NCI-H2196 treated with DMSO at 0.1 percent for 48 hours (cell line): ENCODE measurements around the gene RBM26.
"Not testable (repeated sequence)": the region's sequence is repeated elsewhere in the genome, so short reads cannot be mapped to it uniquely, and the experiment has no call there.

Experiments
- DNase-seq: peaks from one replicate; lab custom pipeline; 2025; ENCODE audit not compliant: unreplicated experiment; lab: John Stamatoyannopoulos, UW

The RBM26 gene

DNA sequence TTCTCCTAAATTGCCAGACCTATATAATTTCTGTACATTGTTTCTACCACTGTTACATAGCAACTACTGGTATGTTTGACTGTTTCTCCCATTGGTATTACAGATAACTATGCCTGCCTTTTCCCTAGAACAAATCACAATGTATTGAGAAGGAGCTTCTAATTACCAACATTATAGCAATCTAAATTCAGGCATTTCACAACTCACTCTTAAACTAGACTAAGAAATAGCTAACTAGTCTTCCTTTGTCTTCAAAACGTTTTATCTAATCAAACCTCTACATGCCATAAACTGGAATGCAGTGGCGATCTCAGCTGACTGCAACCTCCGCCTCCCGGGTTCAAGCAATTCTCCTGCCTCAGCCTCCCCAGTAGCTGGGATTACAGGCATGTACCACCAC lies 18.2 kb downstream of the RBM26 start:
- no peak for DNase-seq

DNA sequence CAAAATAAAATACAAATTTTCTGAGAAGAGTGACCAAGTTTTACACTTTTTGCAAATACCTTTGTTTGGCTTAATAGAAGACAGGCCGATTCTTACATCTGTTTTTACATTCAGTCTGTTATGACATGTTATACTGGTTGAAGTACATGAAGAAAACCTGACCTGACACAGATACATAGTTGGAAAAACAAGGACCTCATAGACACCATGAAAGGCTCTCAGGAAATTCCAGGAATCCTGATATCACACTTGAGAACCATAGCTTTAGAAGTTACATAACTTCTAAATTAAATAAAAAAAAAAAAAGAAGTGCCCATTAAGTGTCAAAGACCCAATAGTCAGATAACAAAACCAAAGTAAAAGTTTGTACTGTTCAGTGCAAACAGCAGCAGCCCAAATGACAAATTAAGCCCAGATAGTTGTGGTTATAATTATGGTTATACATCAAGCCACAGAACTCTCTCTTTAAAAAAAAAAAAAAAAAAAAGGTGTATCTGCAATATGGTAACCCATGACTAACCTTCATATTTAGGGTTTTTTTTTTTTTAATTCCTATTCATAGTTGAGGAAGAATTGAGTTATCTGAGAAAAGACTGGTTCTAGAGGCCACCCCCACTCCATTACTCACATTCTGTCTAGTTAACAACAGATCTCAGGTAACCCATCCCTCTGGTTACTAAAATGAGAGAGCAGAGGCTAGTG lies 19.8 kb downstream of the RBM26 start:
- no peak for DNase-seq

DNA sequence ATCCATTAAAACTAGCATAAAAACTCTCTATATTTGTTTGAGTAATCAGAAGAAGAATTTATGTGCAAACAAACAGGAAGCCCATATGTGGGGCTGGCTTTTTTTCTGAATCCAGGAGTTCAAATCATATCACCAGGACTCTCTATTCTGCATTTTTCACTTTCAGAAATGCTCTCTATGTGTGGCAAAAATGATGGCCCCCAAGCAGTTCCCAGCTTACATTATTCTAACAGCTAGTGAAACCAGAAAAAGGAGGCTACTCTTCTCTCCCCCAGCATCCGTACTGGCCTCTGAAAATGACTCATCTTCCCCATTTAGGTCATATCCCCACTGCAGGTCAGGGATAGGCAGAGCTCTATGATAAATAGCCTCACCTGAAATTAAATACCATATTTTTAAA lies 20.4 kb downstream of the RBM26 start:
- no peak for DNase-seq

DNA sequence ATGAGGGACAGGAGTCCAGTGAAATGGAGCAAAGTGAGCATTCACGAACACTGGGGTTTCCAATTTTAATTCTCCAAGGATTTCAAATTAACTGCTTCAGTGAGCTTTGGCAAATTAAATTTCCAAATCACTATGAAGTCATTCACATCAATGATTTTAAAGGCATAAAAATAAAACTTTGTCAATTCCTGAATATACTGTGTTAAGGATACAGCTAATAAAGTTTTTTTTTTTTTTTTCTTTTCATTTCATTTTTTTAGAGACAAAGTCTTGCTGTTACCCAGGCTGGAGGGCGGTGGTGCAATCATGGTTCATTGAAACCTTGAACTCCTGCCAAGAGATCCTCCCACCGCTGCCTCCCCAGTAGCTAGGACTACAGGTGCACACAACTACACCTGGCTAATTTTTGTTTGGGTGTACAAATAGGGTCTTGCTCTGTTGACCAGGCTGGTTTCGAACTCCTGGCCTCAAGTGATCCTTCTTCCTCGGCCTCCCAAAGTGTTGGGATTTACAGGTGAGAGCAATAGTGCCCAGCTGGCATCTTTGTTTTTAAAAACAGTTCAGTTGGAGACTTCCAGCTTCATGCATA lies 21.9 kb downstream of the RBM26 start:
- no peak for DNase-seq

DNA sequence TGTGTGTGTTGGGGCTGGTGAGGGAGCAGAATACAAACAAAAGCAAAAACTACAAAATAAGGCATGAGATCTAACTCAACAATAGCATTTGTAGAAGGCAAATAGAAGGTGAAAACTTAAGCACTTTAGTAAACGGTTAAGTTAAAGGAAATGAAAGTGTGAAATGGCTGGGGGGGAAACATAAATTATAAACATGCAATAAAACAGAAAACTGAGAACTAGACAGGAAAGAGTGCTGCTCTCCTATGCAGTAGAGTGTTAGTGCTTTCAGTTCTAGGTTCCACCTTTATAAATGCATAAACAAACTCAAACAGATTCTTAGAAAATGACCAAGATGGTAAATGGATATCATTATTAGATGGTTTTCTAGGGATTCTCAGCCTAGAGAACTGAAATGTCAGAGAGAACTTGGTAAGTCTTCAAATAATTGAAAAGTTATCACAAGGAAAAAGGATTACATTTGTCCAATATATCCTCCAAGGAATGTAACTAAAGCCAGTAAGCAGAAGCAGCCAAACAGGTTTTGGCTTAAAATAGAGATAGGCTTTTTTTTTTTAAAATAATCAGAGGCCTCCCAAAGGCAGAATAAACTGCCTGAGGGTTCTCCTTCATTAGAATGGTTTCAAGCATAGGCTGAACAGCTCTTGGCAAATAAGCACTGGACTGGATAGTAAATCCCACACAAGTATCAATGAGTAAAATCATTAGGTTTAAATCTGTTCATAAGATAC lies 23.3 kb downstream of the RBM26 start:
- no peak for DNase-seq

DNA sequence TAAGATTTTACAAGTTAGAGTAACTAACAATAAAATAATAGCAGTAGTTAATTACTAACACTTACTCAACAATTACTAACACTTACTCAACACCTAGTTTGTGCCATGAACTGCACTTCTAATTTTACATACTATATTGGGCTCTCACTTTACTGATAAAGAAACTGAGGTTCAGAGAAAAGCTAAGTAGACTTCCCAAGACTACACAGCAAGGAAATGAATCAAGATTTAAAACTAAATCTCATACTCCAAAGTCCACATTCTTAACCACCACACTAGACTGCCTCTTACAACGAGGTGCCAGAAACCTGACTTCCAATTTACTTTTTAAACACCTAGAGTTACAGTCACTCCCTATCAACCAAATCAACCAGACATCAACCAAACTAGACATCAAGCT lies 25.1 kb downstream of the RBM26 start:
- no peak for DNase-seq

DNA sequence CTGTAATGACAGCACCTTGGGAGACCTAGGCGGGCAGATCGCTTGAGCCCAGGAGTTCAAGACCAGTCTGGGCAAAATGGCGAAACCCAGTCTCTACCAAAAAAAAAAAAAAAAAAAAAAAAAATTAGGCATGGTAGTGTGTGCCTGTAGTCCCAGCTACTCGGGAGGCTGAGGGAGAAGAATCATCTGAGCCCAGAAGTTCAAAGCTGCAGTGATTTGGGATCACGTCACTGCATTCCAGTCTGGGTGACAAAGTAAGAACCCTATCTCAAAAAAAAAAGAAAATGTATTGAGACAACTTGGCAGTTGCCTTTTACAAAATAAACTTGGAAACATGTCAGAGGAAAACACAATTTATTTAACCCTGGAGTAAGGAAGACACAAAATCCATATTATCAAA lies 26.8 kb downstream of the RBM26 start:
- DNase-seq: no peak

DNA sequence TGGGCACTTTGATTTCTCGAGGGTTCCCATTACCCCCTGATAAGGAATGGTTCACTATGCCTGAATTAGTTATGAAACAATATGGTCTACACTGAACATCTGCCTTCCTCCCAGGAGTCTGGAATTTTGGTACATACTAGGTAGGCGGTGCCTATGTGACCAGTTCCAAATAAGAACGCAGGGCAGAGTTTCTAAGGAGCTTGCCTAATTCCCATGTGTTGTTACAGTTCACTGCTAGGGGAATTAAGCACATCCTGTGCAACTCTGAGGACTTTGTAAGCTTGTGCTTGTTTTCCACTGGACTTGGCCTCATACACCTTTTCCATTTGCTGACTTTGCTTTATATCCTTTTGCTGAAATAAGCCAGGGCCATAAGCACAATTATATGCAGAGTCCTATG lies 29.2 kb downstream of the RBM26 start:
- DNase-seq: no peak

DNA sequence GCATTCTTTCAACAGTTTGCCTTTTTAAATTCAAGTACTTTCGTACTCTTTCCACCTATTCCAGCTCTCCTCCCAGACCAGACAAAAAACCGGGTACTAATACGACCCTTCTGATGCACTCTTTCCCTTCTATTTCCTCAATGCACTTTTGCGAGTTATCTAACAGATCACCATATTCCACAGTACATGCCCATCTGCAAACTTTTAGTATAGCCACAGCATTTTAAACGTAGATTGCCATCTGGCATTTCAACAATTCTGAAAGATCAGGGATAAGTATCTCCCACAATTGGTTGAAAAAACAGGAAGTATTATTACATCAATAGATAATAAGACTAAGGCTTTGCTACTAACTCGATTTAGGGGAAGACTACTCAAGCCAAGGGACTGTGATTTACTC lies 31.5 kb downstream of the RBM26 start:
- no peak for DNase-seq

DNA sequence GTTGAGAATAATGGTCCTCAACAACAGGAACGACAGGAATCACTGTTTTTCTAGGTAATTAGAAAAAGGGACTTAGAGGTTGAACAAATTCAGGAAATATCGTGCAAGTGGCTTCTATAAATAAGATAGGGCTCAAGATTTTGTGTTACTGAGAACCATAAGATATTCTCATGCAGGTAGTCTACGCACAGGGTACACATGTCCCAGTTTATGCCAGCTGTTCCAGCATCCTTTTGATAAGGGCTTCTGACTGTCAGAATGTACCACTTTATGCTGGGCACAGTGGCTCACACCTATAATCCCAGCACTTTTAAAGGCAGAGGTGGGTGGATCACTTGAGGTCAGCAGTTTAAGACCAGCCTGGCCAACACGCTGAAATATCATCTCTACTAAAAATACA lies 32.1 kb downstream of the RBM26 start:
- no peak for DNase-seq

DNA sequence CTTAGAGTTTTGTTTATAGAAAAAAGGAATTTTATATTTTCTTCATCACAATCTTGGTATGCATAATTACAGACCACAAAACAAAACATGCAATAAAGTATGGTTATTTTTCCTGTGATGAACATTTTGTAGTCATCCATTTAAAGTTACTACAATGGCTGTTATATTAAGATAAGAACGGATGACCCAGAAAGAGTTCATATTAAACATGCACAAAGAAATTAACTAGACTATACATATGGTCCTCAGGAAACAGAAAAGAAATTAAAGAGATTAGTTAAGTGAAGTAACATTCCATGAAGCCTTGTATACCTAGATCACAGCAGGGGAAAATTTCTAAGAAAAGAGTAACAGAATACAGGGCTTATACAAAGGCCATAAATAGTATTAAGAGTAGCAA lies 36.8 kb downstream of the RBM26 start:
- DNase-seq: no peak

DNA sequence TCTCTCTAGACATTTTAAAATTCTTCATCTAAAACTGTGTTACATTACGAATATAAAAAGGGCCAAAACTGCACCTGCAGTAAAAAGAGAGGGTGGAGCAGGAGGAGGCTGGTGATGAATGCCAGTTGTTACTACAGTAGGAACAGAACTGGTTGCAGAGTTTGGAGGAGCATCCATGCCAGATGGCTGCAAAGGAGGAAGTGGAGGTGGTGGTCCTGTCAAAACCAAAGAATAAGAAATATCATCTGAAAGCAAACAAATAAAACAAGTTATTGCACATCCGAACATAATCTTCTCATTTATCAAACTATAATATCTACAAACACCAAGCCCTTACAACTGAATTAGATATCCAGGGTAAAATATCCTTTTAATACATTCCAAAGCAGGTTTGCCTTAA lies 40.1 kb downstream of the RBM26 start:
- DNase-seq: no peak

DNA sequence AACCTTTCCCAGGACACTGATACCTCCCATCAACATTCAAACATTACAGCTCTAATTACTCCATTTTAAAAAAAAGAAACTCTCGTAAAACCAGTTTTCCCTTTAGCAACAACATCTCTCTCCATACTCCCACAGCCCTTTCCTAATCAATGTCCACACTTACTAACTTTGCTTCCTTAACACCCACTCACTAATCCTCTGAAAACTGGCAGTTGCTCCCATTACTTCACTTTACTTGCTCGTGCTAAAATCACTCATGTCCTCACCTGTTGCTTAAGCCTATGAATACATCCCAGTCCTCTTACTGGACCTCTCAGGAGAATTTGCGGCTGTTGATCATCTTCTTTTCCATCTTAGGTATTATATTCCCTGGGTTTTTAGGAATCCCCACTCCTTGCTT lies 44.8 kb downstream of the RBM26 start:
- no peak for DNase-seq

DNA sequence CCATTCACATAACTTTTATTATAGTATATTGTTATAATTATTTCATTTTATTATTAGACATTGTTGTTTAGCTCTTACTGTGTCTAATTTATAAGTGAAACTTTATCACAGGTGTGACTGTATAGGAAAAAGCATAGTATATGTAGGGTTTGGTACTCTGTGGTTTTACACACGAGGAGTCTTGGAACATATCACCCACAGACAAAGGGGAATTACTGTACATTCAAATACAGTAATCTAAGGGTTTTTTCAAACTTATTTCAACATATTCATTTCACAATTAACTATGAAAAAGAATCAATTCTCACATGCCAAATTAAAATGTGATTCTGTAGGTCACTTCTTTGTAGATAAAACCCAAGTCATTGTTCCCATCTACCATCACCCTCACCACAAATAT lies 46.0 kb downstream of the RBM26 start:
- no peak for DNase-seq

DNA sequence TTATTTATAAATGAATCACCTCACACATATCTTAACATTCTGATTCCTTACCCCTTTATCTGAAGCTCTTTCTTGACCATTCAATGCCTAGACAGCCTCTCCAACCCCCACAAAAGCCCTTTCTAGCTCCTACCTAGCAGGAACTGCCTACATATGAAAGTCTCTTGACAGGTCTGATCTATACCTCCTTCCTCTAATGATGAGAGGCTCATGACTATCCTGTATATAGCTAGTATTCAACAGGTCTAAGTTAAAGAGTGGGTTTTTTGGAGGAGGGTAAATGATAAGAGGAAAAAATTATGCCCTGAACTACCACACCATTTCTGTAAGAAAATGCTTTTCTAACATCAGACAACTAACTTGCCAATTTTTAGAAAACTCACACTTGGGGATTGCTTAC lies 47.0 kb downstream of the RBM26 start:
- no peak for DNase-seq

DNA sequence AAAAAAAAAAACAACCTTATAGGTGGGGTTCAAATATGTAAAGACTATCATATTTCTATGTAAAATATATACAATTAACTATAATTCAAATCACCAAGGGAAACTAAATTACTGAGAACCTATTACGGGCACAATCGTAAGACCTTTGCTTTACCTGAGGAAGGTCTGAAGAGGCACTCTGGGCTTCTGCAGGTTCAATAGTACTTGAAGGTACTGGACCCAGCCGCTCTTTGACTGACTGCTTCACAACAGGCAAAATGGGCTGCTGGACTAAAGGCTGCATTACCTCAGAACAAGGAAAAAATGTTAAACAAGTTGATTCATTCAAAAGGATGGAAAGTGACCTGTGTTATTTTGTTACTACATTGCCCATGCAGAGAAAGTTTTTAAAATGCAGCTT lies 51.8 kb downstream of the RBM26 start:
- no peak for DNase-seq

DNA sequence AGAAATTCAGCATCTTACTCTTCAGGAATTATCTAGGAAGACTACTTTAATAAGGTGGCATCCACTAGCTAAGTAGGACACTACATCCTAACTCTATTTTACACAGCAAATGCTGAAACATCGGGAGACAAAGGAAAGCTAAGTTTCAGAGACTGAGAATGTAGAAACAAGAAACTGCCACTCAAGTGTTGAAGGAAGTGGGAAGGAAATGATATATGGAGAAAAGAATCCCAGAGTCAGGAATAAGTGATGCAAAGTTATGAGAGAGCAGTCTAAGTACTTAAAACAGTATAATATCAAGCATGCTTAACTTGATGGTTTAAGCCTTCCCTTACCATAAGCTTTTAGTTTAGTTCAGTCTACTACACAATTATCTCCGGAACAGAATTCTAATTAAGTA lies 52.4 kb downstream of the RBM26 start:
- DNase-seq: no peak

DNA sequence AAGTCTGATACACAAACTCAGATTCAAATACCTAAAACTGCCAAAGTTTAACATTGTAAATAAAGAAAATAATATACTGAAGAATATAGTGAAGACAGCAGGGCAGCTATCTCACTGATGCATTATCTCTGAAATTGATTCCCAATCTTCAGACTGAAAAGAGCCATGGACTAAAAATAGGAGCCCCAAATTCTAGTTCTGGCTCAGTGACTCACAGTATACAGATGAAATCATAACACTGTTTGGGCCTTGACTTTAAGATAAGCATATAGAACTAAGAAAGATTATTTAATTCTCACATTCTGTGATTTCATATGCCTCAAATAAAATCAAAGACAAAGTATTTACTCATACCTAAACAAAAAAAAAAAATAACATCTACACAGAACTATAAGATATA lies 53.9 kb downstream of the RBM26 start:
- DNase-seq: no peak

DNA sequence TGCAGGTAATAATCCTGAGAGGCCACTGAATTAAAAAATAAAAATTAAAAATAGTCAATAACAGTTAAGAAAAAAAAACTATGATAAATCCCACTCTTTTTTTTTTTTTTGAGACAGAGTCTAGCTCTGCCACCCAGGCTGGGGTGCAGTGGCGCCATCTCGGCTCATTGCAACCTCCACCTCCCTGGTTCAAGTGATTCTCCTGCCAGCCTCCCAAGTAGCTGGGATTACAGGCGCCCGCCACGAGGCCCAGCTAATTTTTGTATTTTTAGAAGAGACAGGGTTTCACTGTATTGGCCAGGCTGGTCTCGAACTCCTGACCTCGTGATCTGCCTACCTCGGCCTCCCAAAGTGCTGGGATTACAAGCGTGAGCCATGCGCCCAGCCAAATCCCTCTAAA lies 56.4 kb downstream of the RBM26 start:
- DNase-seq: not testable (repeated sequence)

DNA sequence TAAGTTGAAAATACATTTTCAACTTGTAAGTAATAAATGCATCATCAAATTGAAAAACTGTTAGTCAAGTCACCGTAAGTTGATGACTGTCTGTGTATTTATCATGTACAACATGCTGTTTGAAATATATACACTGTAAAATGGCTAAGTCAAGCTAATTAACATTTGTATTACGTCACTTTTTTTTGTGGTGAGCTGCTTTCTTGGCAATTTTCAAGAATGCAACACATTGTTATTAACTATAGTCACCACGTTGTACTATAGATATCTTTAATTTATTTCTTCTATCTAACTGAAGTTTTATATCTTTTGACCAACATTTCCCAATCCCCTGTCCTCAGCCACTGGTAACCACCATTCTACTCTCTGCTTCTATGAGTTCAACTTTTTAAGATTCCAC lies 57.0 kb downstream of the RBM26 start:
- no peak for DNase-seq

DNA sequence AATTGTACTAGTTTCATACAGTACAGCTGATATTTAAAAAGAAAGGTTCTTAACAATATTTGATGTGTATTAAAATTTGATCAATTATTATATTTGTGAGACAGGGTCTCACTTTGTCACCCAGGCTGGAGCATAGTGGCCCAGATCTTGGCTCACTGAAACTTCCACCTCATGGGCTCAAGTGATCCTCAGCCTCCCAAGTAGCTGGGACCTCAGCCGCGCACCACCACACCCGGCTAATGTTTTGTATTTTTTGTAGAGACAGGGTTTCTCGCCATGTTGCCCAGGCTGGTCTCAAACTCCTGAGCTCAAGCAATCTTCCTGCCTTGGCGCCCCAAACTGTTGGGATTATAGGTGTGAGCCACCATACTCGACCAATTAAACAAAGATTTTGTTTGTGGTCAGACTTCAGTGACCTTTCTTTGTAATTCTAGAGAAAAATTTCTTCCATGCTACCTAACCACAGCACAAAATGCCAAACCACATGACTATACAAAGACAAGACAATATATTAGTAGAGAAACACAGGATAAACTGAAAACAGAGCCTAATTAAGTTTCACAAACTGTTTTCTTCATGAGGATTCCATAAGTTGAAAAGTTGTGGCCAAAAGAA lies 59.6 kb downstream of the RBM26 start:
- DNase-seq: no peak

DNA sequence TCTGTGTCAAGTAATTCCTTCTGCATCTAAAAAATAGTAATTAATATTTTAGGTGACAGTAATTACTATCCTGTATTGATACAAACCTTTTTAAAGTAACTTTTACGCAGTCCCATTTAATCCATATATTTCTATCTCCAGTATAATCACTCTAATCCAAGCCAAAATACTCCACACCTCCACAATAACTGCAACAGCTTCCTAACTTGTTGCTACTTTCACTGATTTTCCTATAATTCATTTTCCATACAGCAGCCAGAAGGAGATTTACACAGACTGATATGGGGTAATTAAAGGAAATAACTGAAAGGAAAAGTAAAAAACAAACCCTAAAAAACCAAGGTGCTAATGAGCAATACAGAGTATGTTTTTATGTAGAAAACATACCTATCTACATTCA lies 64.9 kb downstream of the RBM26 start:
- DNase-seq: no peak
